Endothelial cell (in vitro differentiated cells): ENCODE results near the gene GRAMD2A. TPM values are rescaled to one million over a fixed set of nuclear protein-coding genes. Genes with fewer than 3 reads are reported as not detected.

Source experiments
- DNase-seq: peaks from one replicate; pipeline ENCODE4 v3.0.0; 2021; ENCODE audit warnings: low spot score
- H3K27ac Mint-ChIP-seq: one replicate; pipeline ENCODE4 v1.8.0; 2021; ENCODE audit warnings: mixed read lengths, inconsistent platforms; ENCODE audit not compliant: unreplicated experiment
- H3K27me3 Mint-ChIP-seq: one replicate; pipeline ENCODE4 v1.8.0; 2021; ENCODE audit warnings: mild to moderate bottlenecking, moderate library complexity, mixed read lengths, inconsistent platforms; ENCODE audit not compliant: unreplicated experiment
- H3K36me3 Mint-ChIP-seq: one replicate; pipeline ENCODE4 v1.8.0; 2021; ENCODE audit warnings: mild to moderate bottlenecking, low read depth, mixed read lengths, inconsistent platforms; ENCODE audit not compliant: unreplicated experiment
- H3K4me1 Mint-ChIP-seq: one replicate; pipeline ENCODE4 v1.8.0; 2021; ENCODE audit warnings: mild to moderate bottlenecking, mixed read lengths, inconsistent platforms; ENCODE audit not compliant: unreplicated experiment
- H3K4me3 Mint-ChIP-seq: one replicate; pipeline ENCODE4 v1.8.0; 2021; ENCODE audit warnings: mild to moderate bottlenecking, mixed read lengths, inconsistent platforms; ENCODE audit not compliant: unreplicated experiment
- H3K9me3 Mint-ChIP-seq: one replicate; pipeline ENCODE4 v1.8.0; 2021; ENCODE audit warnings: mixed read lengths, inconsistent platforms; ENCODE audit not compliant: unreplicated experiment
- CTCF ChIP-seq: fragments of 200-600 bp; sonication (generic); IDR thresholded peaks from one replicate; pipeline ENCODE4 v1.5.0; 2021; ENCODE audit warnings: antibody characterized with exemption; ENCODE audit not compliant: unreplicated experiment
- total RNA-seq: library from RNA; stranded (reverse); fragmentation: NEBNext Ultra II Directional; extraction: Animal tissue kit (Norgen Biotek cat#: 25700); gene quantifications from one replicate; pipeline ENCODE4 v1.2.1, GENCODE V29; 2021; ENCODE audit not compliant: unreplicated experiment

GRAMD2A gene
- total RNA-seq, 1 donor from 2014 or later: 0.31 TPM

GRCh38 chr15:72147418-72147817, 50.2 kb downstream of the GRAMD2A start:
- Mint-ChIP-seq H3K36me3 (no peaks in the 10 kb centered on the region), H3K27me3 (no peaks in the 10 kb centered on the region), H3K27ac (no peak overlapping the region), H3K4me1 (peaks cover 2% of the 10 kb centered on the region), H3K9me3 (no peaks in the 10 kb centered on the region), H3K4me3 (no peak overlapping the region)
- DNase-seq: no peak
- TF ChIP-seq CTCF: no peak

GRCh38 chr15:72146934-72147333, 50.7 kb downstream of the GRAMD2A start:
- TF ChIP-seq CTCF: no peak
- H3K4me1 Mint-ChIP-seq: peaks cover 2% of the 10 kb centered on the region
- H3K36me3 Mint-ChIP-seq: no peaks in the 10 kb centered on the region
- no peak overlapping the region for H3K4me3 Mint-ChIP-seq
- H3K27ac Mint-ChIP-seq: no peak overlapping the region
- H3K9me3 Mint-ChIP-seq: no peaks in the 10 kb centered on the region
- no peak for DNase-seq
- H3K27me3 Mint-ChIP-seq: no peaks in the 10 kb centered on the region

- H3K27ac Mint-ChIP-seq: no peak overlapping the region
- no peak for DNase-seq
- no peaks in the 10 kb centered on the region for H3K36me3 Mint-ChIP-seq
- H3K4me3 Mint-ChIP-seq: no peak overlapping the region
- TF ChIP-seq CTCF: no peak
- H3K27me3 Mint-ChIP-seq: no peaks in the 10 kb centered on the region
- H3K9me3 Mint-ChIP-seq: no peaks in the 10 kb centered on the region
- peaks cover 2% of the 10 kb centered on the region for H3K4me1 Mint-ChIP-seq
These were observed 51.4 kb downstream of the GRAMD2A start for GRCh38 chr15:72146221-72146620.

GRCh38 chr15:72141171-72142084, 56.2 kb downstream of the GRAMD2A start:
- DNase-seq: no peak
- Mint-ChIP-seq H3K27ac (no peak overlapping the region), H3K27me3 (no peaks in the 10 kb centered on the region), H3K4me1 (no peaks in the 10 kb centered on the region), H3K36me3 (no peaks in the 10 kb centered on the region), H3K4me3 (no peak overlapping the region), H3K9me3 (no peaks in the 10 kb centered on the region)
- TF ChIP-seq CTCF: no peak

GRCh38 chr15:72140088-72140487, 57.5 kb downstream of the GRAMD2A start:
- Mint-ChIP-seq H3K4me3 (no peak overlapping the region), H3K27ac (no peak overlapping the region), H3K4me1 (no peaks in the 10 kb centered on the region), H3K9me3 (no peaks in the 10 kb centered on the region), H3K27me3 (no peaks in the 10 kb centered on the region), H3K36me3 (no peaks in the 10 kb centered on the region)
- DNase-seq: no peak
- no peak for TF ChIP-seq CTCF
